Pancreas (tissue), 10 donors: ENCODE measurements around the gene OR9Q1. TPM values are rescaled to one million over a fixed set of nuclear protein-coding genes. Genes with fewer than 3 reads are reported as not detected.

Experiments
- ATAC-seq, 4 donors: fragments of 200-7000 bp; cut with Tn5 transposase; one replicate each; pipeline versions ENCODE4 v1.8.0 to v1.9.1; 2020; ENCODE audit warnings: mild to moderate bottlenecking in 4 of 4, moderate library complexity in 4 of 4
- DNase-seq, 6 donors: peaks; one replicate each; pipeline ENCODE4 v3.0.0-alpha.2; 2020
- FAIRE-seq: peaks from 2 replicates; lab custom pipeline; 2012; peaks lifted over from hg19 to GRCh38; lab: Jason Lieb, UNC
- H3K27ac ChIP-seq, 4 donors: fragments of 200-600 bp; sonication (generic); 1 replicate in 3 of 4; 2 replicates in 1 of 4; pipeline versions ENCODE4 v1.5.0 to v1.8.0; 2020
- H3K27me3 ChIP-seq, 4 donors: fragments of 200-600 bp; one replicate each; pipeline ENCODE4 v1.8.0; 2021
- H3K36me3 ChIP-seq, 3 donors: fragments of 200-600 bp; sonication (generic) in 1 of 3; one replicate each; pipeline versions ENCODE4 v1.5.0 to v1.8.0; 2020 to 2021
- H3K4me1 ChIP-seq, 3 donors: fragments of 200-600 bp; one replicate each; pipeline ENCODE4 v1.8.0; 2021
- H3K4me3 ChIP-seq, 4 donors: fragments of 200-600 bp; sonication (generic) in 2 of 4; one replicate each; pipeline versions ENCODE4 v1.5.0 to v1.8.0; 2020 to 2021
- H3K9me3 ChIP-seq, 4 donors: fragments of 200-600 bp; one replicate each; pipeline ENCODE4 v1.8.0; 2021
- CTCF ChIP-seq, 4 donors: fragments of 200-600 bp; sonication (generic) in 3 of 4; IDR thresholded peaks; one replicate each; pipeline versions ENCODE4 v1.5.0 to v1.8.0; 2021; ENCODE audit warnings: antibody characterized with exemption in 4 of 4
- WGBS, 2 donors: extraction: QIAGEN DNeasy Blood & Tissue Kit; methylation state at CpG; one replicate each; pipeline ENCODE4 v1.1.7; 2013; 5-methylcytosine and 5-hydroxymethylcytosine counted together
- intact Hi-C, 3 donors: fragments of 100-400 bp; cut with DNase I; formaldehyde crosslinking; loops; one replicate each; pipeline versions ENCODE4 v1.11.1 to v1.14.2; 2022
- polyA plus RNA-seq, 2 donors: library from polyadenylated mRNA; stranded (reverse); fragments of 200-250 nt; gene quantifications; one replicate each; pipeline ENCODE4 v1.2.3, GENCODE V29; 2013
- total RNA-seq, 6 donors: library from RNA; stranded (reverse); fragmentation: NEBNext Ultra II Directional in 4 of 6; extraction: Animal tissue kit (Norgen Biotek cat#: 25700) in 4 of 6; gene quantifications; one replicate each; pipeline versions ENCODE4 v1.2.1 to v1.2.4, GENCODE V29; 2021 to 2023
- donor health status: healthy with polysubstance abuse.
- donor health status: DM: no; HTN: no; CAD: no; lungs with moderate emphysema.
- donor health status: DM: no; HTN: no; CAD: no.
- donor health status: control.
- donor health status: control.
- donor health status: Bipolar disorder and iron deficiency.
- donor health status: DM: yes; HTN: yes; CAD: no.
- donor health status: DM: no; HTN: no; CAD: no.
- donor health status: DM: no; HTN: no; CAD: no.
- donor health status: DM: yes; HTN: yes; CAD: no.

The OR9Q1 gene
- total and polyA plus RNA-seq, 8 donors, result not detected

- H3K36me3 ChIP-seq, result no peaks in the 10 kb centered on the region
- no peaks in the 10 kb centered on the region for H3K9me3 ChIP-seq
- no peak overlapping the region for H3K4me3 ChIP-seq
- TF ChIP-seq CTCF (IDR thresholded peaks at IDR 0.05), result no peak
- DNase-seq (no peak), FAIRE-seq (no peak), ATAC-seq (no peak)
- H3K27ac ChIP-seq, result no peak overlapping the region
- intact Hi-C loops, result no loop called here
- H3K27me3 ChIP-seq, result no peaks in the 10 kb centered on the region
- no peaks in the 10 kb centered on the region for H3K4me1 ChIP-seq
These were observed 20.1 kb upstream of the OR9Q1 start for GRCh38 chr11:58003591-58003990.

DNA sequence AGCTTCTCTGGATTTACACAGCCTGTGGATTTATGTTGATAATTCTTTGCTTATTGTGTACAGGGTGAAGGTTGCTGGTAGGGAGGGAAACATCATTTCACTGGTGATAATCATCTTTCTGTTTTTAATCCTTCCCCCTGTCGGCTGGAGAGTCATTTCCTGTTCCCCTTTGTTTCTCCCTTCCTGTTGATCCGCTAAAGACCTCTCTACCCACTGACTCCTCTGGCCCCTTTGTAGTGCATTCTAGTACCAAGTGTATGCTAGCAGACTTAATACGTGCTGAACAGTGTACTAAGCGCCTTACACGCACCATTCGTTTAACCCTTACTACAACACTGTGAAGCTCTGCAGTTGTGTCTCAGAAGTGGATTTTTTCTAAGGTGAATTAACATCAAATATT lies 19.0 kb upstream of the OR9Q1 start:
- Histone ChIP-seq H3K4me3 (no peak overlapping the region), H3K27ac (no peak overlapping the region), H3K27me3 (no peaks in the 10 kb centered on the region), H3K9me3 (no peaks in the 10 kb centered on the region), H3K4me1 (no peaks in the 10 kb centered on the region), H3K36me3 (no peaks in the 10 kb centered on the region)
- 69 to 72% methylated on average over 6 of the region's 6 CpGs for WGBS, 2 donors
- TF ChIP-seq CTCF (IDR thresholded peaks at IDR 0.05), result no peak
- no peak for ATAC-seq
- no peak for DNase-seq
- intact Hi-C loops, result no loop called here
- FAIRE-seq, result no peak

DNA sequence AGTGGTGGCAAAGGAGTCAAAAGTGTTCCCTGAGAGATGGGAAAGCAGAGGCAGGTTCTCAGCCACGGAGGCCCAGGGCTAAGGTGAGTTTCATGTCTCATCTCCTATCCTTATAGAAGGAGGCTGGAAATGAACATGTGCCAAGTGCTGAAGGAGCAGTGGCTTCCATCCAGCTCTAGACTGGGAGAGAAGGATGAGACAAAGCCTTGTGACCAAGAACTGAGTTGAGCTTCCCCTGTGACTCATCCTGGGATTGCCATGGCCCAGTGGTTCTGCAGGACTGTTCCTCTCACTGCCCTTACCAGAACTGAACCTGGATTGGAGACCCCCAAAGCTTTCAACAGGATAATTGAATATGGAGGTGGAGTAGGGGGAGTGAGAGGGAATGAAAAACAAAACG lies 16.7 kb upstream of the OR9Q1 start:
- WGBS, 2 donors, result 51 to 60% methylated on average over 2 of the region's 2 CpGs
- Histone ChIP-seq H3K4me3 (no peak overlapping the region), H3K27ac (no peak overlapping the region), H3K36me3 (no peaks in the 10 kb centered on the region), H3K27me3 (no peaks in the 10 kb centered on the region), H3K4me1 (no peaks in the 10 kb centered on the region), H3K9me3 (no peaks in the 10 kb centered on the region)
- no peak for ATAC-seq
- no peak for DNase-seq
- no peak for TF ChIP-seq CTCF (IDR thresholded peaks at IDR 0.05)
- intact Hi-C loops, result no loop called here
- FAIRE-seq, result no peak

GRCh38 chr11:58011771-58012170 lies 11.9 kb upstream of the OR9Q1 start:
- ATAC-seq (no peak), DNase-seq (no peak), FAIRE-seq (no peak)
- H3K9me3 ChIP-seq, result no peaks in the 10 kb centered on the region
- WGBS, 2 donors, result 49 to 61% methylated on average over 6 of the region's 6 CpGs
- H3K27ac ChIP-seq, result no peak overlapping the region
- H3K27me3 ChIP-seq, result no peaks in the 10 kb centered on the region
- intact Hi-C loops, result no loop called here
- H3K4me1 ChIP-seq, result no peaks in the 10 kb centered on the region
- H3K4me3 ChIP-seq, result no peak overlapping the region
- H3K36me3 ChIP-seq, result no peaks in the 10 kb centered on the region
- no peak for TF ChIP-seq CTCF (IDR thresholded peaks at IDR 0.05)

- no peak overlapping the region for H3K4me3 ChIP-seq
- H3K36me3 ChIP-seq, result no peaks in the 10 kb centered on the region
- 19 to 24% methylated on average over 8 of the region's 8 CpGs for WGBS, 2 donors
- H3K27ac ChIP-seq, result peak overlapping the region in 2 of 4 donors; percentile 58 to 69
- intact Hi-C loops, result no loop called here
- H3K27me3 ChIP-seq, result no peaks in the 10 kb centered on the region
- DNase-seq (peak; percentile 48 to 71 (median 57)), FAIRE-seq (no peak), ATAC-seq (peak; percentile 61 to 85 (median 82))
- H3K4me1 ChIP-seq, result peaks cover 0 to 5% (median 0%) of the 10 kb centered on the region in 3 donors
- H3K9me3 ChIP-seq, result no peaks in the 10 kb centered on the region
- no peak for TF ChIP-seq CTCF (IDR thresholded peaks at IDR 0.05)
These were observed 965 bp downstream of the OR9Q1 start for GRCh38 chr11:58024601-58025091.
